Activated CD4-positive, alpha-beta T cell treated with anti-CD3 and anti-CD28 coated beads, Interleukin-2, amount 50 U/mL, for 16 hours (primary cell): Measurements from ENCODE around the gene WNT8B.
A peak's percentile ranks its signal among the peaks of the same experiment; 100 is the strongest.

ENCODE experiments used
- DNase-seq: peaks from one replicate; pipeline ENCODE4 v3.0.0-alpha.2; 2020

Gene WNT8B

DNA sequence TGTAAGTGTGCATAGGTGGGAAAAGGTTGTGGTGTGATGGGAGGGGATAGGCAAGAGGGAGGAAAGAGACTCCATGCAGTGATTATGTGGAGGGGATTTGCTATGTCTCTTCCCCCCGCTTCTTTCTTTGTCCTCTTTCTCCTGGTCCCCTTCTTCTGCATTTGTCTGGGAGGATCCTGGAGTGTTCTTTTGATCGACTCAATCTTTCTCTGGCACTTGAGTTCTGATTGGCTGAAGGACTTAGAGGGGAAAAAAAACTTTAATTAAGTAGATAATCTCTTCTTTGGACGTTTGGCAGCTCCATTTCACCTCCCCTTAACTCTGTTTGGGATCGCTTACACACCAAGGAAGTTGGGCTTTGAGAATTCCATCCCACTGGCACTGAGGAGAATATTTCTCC is at the start of gene WNT8B:
TSS of gene WNT8B (plus strand) at position 301 of the 400 bp plus-strand sequence. CDS start 160 bp downstream, outside the sequence.
- no peak for DNase-seq

DNA sequence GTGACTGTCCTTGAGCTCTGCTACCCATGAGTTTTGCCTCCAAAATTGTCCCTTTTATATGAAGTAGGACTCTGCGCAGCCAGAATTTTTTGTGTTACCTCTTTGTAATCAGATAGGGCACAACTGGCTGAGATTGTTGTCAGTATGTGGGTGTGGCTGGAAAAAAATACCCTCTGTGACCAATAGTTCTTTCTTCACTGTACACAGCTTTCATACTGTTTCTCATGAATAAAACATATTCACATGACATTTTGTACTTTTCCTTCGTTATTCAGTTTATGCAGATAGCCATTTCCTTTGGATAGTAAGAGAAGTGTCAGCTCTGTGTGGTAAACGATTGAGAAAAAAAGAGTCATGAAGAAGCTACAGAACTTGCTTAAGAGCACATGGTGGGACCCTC is 49.6 kb upstream of the WNT8B start:
- no peak for DNase-seq

GRCh38 chr10:100419911-100420449 is 42.8 kb upstream of the WNT8B start:
- DNase-seq: no peak

DNA sequence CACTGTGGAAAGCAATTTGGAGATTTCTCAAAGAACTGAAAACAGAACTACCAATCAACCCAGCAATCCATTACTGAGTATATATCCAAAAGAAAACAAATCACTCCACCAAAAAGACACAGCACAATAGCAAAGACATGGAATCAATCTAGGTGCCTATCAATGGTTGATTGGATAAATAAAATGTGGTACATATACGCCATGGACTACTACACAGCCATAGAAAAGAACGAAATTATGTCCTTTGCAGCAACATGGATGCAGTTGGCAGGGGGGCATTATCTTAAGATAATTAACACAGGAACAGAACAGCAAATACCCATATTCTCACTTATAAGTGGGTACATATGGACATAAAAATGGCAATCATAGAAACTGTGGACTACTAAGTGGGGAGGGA is 35.4 kb upstream of the WNT8B start:
- no peak for DNase-seq

- peak; percentile 96 for DNase-seq
Observed at GRCh38 chr10:100433253-100434240, 29.3 kb upstream of the WNT8B start.

GRCh38 chr10:100436255-100436654 is 26.6 kb upstream of the WNT8B start:
- DNase-seq: no peak

DNA sequence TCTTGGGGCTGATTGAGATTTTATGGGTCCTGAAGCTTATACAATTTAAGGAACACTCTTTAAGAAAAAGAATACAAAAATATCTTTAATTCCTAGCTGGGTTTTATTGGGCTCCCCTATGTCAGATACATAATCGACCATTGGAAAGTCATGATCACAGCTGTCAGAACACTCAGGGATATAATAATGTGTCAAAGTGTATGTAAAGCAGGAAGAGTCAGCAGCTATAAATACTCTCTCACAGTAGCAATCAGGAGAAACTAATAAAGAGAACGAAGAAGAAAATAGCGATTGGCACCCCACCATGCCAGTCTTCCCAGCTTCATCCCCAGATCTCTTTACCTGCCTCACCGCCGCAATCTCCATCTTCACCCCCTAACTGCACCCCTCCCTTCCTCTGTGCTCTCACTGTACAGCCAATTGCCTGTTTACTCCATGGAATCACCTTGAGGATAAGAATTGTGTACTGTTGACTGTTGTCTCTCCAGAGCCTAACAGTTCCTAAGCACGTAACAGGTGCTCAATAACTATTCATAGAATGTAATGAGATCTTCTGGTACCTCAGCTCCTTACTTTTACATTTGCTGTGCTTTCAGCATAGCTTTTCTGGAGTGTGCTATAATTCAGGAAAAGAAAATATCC is 24.0 kb upstream of the WNT8B start:
- DNase-seq: no peak

DNA sequence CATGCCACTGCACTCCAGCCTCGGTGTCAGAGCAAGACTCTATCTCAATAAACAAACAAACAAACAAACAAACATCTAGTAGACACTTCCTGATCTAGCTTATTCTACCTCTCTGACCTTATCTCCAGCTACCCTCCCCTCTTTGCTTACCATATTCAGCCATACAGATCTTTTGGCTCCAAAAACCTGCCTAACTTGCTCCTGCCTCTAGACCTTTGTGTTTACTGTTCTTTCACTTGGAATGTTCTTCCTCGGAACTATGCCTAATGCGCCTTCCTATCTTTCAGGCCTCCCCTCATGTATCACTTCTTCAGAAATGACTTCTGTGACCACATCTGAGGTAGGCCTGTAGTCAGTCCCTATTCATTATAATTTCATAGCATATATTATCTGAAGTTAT is 20.3 kb upstream of the WNT8B start:
- DNase-seq: no peak

DNA sequence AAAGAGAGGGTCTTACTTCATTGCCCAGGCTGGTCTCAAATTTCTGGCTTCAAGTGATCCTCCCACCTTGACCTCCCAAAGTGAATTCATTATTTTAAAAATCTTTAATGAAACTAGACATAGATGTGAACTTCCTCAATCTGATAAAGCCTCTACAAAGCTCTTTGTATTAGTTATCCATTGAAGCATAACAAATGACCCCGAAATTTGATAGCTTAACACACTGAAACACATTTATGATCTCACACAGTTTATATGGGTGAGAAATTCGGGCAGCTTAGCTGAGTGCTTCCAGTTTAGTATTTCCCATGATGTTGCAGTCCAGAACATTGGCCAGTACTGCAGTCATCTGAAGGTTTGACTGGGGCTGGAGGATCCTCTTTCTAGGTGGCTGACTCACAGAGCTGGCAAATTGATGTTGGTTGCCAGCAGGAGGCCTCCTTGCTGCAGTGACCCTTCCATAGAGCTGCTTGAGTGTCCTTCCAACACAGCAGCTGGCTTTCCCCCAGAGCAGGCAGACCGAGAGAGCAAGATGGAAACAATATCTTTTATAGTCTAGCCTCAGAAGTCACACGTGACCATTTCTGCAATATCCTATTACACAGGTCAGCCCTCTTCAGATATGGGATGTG is 16.6 kb upstream of the WNT8B start:
- DNase-seq: no peak

DNA sequence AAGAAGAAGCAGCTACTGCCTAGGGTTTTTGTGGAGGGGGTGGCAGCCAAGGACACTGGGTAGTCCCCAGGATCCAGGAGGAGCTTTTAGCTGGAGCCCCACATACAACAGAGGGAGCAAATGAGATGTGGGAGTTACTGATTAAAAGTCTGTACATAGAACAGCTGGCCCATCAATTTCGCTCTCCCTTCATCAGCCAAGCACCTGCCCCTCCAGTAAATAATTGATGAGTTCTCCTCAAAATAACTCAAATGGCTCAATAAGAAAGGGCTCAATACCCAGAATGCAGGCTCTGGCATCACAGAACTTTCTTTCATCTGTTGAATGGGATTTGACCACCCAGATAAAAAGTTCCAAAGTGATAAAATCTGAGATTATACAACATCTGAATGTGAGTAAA is 15.1 kb upstream of the WNT8B start:
- DNase-seq: no peak

DNA sequence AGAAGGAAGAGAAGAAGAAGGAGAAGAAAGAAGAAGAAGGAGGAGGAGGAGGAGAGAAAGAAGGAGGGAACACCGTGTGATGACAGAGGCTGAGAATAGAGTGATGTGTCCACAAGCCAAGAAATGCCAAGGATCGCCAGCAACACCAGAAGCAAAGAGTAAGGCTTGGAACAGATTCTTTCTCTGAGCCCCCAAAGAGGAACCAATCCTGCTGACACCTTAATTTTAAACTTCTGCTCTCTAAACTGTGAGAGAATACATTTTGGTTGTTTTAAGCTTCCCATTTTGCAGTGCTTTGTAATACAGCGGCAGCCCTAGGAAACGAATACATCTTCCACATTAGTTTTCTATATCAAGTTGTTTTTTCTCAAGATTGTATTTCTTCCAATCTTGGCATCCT is 13.9 kb upstream of the WNT8B start:
- no peak for DNase-seq

DNA sequence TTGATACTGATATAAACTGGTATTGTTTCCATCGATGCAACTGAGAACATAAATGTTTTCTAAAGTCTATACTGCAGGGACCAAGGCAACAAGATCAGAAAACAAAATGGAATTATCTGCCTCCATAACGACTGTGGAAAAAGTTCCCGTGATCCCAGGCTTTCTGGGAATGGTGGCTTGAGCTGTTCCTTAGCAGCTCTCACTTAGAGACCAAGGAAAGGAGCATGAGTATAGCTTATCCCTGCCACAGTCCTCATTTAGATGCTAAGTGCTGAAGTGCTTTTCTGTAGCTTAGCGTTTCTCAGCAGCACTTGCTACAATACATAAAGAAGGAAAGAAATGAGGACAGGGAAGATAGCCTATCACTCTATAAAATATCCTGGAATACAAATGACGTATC is 5.5 kb downstream of the WNT8B start:
- DNase-seq: no peak

DNA sequence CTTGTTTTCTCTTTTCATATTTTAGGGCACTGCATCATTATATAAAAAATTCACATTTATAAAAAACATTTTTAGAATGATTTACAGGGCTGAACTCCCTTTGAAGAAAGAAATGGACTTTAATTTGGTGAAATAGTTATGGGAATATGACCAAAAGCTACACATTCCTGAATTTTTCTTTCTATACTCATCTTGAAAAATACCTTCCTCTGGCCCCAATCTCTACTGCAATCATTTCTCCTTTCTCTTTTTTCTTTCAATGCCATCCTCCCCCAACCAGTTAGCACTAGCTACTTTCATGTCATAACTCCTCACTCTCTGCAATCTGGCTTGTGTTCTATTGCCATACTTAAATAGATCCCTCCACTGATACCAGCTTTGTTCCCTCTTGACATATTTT is 6.2 kb downstream of the WNT8B start:
- DNase-seq: no peak

GRCh38 chr10:100469756-100470155 is 6.9 kb downstream of the WNT8B start:
- DNase-seq: no peak

- no peak for DNase-seq
Observed at GRCh38 chr10:100470367-100470766, 7.6 kb downstream of the WNT8B start.

- no peak for DNase-seq
Observed at GRCh38 chr10:100477970-100478369, 15.2 kb downstream of the WNT8B start.

GRCh38 chr10:100479037-100479436 is 16.2 kb downstream of the WNT8B start:
- DNase-seq: no peak

DNA sequence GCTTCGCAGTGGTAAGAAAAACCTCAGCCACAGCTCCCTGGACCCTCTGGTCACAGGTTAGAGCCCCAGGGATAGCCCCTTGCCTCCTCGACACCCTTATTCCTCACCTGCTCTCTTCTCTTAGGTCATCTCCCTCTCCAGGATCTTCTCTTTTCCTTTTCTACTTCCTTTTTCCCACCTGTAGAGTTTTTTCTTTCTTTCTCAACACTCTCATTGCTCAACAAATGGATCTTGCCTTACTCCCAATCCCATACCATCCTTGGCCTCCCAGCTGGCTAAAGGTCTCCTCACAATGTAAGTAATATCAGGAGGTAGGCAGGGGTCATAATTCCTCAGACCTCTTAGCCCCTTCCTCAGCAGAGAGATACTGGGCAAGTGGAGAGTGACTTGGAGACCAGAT is 17.2 kb downstream of the WNT8B start:
- no peak for DNase-seq

DNA sequence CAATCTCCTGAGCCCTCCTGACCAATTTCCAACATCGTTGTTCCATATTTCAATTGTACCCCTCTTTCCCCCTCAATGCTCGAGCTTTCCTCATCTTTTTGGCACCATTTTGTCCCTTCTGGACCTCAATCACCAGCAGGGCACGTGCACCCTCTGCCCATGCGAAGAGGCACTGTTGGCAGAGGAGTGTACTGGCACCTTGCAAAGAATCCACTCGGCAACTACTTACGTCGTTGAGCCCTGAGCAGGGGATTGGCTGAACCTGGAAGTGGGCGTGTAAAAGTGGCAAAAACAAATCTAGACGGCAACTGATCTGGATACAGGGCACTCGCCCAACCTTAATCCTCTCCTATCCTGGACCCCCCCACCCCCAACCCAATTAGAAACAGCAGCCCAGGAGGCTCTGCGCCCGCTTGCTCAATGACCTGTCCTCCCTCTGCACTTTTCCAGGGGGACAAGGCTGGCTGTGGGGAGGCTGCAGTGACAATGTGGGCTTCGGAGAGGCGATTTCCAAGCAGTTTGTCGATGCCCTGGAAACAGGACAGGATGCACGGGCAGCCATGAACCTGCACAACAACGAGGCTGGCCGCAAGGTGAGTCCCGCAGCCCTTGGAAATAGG is 18.8 kb downstream of the WNT8B start:
- peak; percentile 94 for DNase-seq

DNA sequence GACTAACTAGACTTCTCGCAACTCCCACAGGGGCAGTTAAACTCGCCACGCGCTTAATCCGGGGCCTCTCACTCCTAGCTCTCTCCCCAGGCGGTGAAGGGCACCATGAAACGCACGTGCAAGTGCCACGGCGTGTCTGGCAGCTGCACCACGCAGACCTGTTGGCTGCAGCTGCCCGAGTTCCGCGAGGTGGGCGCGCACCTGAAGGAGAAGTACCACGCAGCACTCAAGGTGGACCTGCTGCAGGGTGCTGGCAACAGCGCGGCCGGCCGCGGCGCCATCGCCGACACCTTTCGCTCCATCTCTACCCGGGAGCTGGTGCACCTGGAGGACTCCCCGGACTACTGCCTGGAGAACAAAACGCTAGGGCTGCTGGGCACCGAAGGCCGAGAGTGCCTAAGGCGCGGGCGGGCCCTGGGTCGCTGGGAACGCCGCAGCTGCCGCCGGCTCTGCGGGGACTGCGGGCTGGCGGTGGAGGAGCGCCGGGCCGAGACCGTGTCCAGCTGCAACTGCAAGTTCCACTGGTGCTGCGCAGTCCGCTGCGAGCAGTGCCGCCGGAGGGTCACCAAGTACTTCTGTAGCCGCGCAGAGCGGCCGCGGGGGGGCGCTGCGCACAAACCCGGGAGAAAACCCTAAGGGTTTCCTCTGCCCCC is 19.5 kb downstream of the WNT8B start:
- peak; percentile 68 for DNase-seq

- no peak for DNase-seq
Observed at GRCh38 chr10:100482834-100483185, 20.0 kb downstream of the WNT8B start.

GRCh38 chr10:100483876-100484666 is 21.3 kb downstream of the WNT8B start:
- DNase-seq: no peak
